Posterior vena cava (tissue), 2 donors: ENCODE results near the gene PIK3IP1. TPM values are rescaled to one million over a fixed set of nuclear protein-coding genes. Genes with fewer than 3 reads are reported as not detected.
A peak's percentile ranks its signal among the peaks of the same experiment; 100 is the strongest.

Experiments used
- DNase-seq: peaks from one replicate; pipeline ENCODE4 v3.0.0-alpha.2; 2020; ENCODE audit warnings: low spot score
- intact Hi-C, 2 donors: fragments of 100-400 bp; cut with DNase I; formaldehyde crosslinking; loops; one replicate each; pipeline versions ENCODE4 v1.14.1 to v1.14.2; 2022 to 2023
- long read RNA-seq, 2 donors: library from polyadenylated mRNA; unstranded; transcript quantifications; one replicate each; pipeline ENCODE4 v2.0.0, GENCODE V29; 2020 to 2021
- total RNA-seq, 2 donors: library from RNA; stranded (reverse); fragmentation: NEBNext Ultra II Directional; extraction: Animal tissue kit (Norgen Biotek cat#: 25700); gene quantifications; one replicate each; pipeline ENCODE4 v1.2.1, GENCODE V29; 2021
- donor health status: DM: yes; HTN: yes; CAD: no.
- donor health status: DM: yes; HTN: yes; CAD: no.

Gene PIK3IP1, protein sequence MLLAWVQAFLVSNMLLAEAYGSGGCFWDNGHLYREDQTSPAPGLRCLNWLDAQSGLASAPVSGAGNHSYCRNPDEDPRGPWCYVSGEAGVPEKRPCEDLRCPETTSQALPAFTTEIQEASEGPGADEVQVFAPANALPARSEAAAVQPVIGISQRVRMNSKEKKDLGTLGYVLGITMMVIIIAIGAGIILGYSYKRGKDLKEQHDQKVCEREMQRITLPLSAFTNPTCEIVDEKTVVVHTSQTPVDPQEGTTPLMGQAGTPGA
- total RNA-seq: 10 to 100 TPM; 12.8 to 18.8 TPM
- long read RNA-seq, donor 1, transcript PIK3IP1-201 (6 exons, 2,467 nt): major isoform, 6 of 13 reads
- long read RNA-seq, donor 1, partial matches to known transcripts: 0 of 13 reads
- long read RNA-seq, donor 1, other reads (novel, unspliced or antisense): 2 of 13 reads
- long read RNA-seq, donor 2, transcript PIK3IP1-201 (6 exons, 2,467 nt): major isoform, 27 of 37 reads
- long read RNA-seq, donor 2, partial matches to known transcripts: 7 of 37 reads
- long read RNA-seq, donor 2, other reads (novel, unspliced or antisense): 0 of 37 reads

DNA sequence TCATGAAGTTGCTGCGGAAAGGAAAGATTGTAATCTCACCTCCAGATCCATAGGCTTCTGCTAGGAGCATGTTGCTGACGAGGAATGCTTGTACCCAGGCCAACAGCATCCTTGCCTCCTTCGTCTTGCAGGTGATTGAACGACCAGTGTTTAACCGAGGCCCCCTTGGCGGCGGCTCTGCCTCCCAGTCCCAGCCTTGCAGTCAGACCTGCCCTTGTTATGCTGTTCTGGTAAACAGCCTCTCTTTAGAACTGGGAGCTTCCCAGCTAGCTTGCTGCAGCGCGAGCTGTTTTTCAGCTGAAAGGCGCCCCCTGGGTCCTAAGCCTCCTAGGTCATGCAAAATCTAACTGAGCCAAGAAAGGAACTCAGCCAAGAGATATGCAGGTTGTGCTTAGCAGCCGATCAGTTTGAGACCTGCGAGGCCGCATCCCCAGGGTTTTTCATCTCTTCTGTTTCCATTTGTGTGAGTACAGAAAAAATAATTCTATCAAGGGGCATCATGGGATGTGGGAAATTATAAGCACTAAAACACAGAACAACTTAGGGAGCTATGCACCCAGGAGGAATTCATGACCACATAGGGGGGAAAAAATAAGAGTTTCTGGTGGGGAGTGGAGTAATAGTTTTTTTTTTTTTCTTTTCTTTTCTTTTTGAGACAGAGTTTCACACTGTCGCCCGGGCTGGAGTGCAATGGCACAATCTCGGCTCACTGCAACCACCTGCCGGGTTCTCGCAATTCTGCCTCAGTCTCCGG, at the start of gene PIK3IP1:
Gene PIK3IP1, minus strand, starts transcription at position 253 of the 754 bp plus-strand sequence. Its CDS starts 144 bp downstream, at position 109.
- intact Hi-C loops: no loop called here
- peak; percentile 95 for DNase-seq

DNA sequence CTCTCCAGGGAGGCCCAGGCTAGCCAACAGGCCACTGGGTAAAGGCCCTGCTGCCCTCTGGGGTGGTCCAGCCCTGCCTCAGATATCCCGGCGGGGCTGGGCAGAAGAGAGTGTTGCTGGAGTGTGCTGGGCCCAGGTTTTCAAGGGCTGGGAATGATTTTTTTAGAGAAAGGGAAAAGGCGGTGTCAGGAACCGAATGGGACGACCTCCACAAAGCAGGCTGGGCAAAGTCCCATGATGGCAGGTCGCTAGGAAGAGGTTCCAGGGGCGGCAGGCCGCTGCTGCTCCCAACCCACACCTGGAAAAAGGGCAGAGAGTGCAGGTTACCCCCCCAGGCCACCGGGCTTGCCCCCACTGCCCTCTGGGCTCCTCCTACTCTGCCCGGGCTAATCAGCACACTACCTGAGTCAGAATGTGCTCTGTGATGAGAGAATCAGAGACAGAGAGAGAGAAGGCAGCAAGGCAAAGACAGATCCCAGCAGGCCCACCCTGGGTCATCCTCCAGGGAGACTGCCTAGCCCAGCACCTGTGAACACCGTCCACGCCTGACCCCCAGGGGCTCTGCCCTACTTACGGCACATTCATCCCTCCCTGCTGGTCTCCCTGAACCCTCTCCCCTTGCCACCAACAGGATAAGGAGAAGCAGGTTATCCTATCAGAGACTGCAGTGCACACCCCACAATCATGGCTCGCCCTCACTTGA, 49.2 kb upstream of the PIK3IP1 start:
- no peak for DNase-seq
- intact Hi-C loops: no loop called here

DNA sequence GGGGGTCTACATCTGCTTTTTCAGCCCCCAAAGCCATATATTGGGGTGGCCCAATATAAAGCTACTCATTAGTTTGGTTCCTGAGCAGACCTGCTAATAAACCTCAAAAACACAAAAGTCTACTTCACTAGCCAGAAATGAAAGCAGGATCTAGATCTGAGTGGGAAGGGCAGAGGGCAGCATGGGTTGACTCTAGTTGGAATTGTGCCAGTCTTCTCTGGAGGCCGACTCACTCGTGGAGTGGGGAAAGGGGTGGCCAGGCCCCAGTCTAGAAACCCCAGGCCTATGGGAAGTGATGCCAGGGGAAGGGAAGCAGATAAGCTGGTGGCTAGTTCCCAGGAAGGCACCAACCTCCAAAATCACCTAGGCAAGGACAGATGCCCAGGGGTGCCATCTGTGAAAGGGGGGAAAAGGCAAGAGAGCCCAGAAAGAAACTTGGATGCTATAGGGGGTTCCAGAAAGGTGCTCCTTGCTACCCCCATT, 48.5 kb upstream of the PIK3IP1 start:
- intact Hi-C loops: no loop called here
- DNase-seq: no peak

DNA sequence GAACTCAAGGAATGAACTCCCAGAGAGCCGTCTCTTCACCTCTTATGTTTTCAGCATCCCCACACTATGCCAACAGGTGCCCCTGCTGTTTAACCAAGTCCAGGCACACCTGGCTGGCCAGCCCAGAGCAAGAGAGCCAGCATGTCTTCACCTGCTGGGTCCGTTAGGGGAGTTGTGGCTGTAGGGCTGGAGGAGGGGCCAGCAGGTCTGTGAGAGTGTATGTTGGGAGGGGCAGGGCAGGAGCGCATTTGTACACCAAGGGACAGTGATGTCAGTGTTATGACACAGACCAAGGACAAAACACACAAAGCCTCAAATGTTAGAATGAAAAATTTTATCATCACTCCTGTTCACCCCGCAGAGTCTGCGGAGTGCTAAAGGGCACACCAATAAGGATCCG, 48.1 kb upstream of the PIK3IP1 start:
- intact Hi-C loops: no loop called here

DNA sequence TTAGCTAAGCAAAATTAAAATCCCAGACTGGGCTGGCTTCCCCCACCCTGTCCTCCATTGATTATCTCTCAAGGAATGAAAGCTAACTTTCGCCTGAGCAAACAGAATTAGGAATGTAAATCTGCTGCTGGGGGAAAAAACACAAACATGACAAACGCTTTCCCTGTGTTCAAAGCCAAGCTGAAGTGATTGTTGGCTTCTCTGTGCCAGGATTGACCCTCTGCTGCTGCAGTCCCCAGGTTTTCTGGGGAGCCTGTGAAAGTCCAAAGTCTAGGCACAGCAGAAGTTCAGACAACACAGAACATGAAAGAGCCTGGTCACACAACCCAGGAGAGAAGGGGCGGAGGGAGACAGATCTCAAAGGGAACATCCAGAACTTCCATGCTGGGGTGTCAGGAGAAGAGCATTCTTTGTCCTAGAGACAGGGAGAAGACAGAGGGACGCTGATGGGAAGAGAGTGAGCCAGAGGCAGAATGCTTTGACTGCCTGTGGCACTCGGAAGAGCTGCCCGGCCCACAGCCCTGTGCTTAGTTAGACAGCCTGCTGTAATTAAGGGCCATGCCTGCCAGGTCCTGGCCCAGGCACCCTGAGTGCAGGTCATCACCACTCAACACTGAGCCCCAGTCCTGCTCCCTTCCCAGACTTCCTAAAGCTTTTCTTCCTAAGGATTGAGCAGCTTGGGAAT, 47.0 kb upstream of the PIK3IP1 start:
- intact Hi-C loops: no loop called here
- no peak for DNase-seq

More for the DNA sequence above, 48.1 kb upstream of the PIK3IP1 start:
- no peak for DNase-seq

DNA sequence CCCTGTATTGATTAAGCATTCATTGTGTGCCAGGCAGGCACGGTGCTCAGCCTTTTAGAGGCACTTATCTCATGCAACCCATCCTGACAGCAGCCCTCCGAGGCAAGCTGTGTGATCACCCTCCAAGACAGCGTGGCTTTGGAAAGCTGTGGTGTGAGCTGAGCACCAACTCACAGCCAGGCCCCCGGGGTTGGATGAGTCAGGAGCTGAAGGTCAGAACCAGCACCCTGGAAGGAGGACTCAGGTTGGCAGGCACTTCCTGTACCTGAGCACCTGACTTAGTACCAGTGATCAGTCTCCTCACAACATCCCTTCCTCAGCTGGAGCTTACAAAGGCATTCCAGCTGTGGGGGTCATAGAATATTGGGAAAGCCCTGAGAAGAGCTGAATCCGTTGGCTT, 44.9 kb upstream of the PIK3IP1 start:
- intact Hi-C loops: no loop called here
- no peak for DNase-seq

DNA sequence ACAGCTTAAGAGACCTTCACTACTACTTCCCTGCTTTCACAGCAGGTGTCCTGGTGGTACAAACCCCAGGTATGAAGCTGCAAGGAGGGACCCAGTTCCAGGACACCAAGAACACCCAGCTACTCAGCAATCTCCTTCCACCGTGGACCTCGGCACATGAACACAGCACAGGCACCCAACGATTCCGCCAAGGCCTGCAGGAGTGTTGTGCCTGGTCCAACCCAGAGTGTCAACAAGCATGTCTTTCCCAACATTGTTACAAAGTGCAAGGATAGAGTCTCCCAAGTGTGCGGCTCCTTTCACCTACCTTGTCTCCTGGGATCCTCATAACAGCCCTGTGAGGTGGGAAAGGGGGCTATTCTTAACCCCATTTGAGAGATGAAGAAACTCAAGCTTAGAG, 42.0 kb upstream of the PIK3IP1 start:
- DNase-seq: no peak
- intact Hi-C loops: no loop called here

DNA sequence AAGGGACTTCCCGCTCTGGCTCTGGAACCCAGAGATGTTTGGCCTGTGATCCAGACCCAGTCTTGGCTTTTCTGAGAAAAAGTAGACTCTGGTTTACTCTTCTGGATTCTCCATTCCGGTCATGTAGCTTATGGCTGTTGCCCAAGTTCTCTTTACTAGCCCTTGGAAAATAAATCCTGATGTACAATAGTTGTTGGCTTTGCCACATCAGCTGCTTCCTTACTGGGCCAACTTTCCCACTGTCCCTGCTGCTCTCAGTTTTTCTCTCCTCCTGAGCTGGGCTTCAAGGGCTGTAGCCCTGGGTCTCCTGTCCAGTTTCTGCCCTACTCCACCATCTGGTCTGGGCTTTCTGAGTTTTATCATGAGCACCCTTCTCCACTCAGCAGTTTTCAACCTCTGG, 41.4 kb upstream of the PIK3IP1 start:
- intact Hi-C loops: no loop called here
- DNase-seq: peak; percentile 53

DNA sequence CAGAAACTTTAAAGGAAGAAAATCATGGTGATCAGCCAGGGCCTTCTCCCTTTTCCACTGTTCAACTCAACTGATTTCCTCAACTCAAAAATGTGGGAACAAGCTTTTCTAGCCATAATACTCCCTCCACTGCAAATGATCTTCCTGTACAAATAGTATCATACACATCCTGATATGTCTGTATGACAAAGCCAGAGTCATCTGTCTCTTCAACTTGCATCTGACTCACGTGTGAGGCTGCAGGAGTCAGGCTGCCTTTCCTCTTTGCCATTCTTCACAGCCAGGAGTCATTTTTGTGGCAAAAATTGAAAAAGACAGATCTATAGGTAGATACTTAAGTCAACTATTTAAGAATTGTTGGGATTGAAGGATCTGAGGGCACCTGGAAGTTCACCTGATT, 40.6 kb upstream of the PIK3IP1 start:
- intact Hi-C loops: no loop called here
- DNase-seq: no peak

DNA sequence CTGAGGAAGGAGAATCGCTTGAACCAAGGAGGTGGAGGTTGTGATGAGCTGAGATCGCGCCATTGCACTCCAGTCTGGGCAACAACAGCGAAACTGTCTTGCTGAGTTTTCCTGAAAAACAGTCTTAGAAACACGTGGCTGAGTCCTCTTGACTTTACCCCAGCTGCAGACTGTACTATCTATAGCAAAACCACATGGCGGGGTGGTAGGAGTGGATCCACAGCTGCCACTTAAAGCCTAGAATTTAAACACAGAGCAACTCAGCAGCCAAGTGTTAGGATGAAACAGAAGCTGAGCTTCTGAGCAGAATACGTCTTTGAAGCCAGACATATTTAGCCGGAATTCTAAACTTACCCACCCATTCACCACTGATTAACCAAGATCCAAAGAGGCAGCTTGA, 39.7 kb upstream of the PIK3IP1 start:
- no peak for DNase-seq
- intact Hi-C loops: no loop called here

DNA sequence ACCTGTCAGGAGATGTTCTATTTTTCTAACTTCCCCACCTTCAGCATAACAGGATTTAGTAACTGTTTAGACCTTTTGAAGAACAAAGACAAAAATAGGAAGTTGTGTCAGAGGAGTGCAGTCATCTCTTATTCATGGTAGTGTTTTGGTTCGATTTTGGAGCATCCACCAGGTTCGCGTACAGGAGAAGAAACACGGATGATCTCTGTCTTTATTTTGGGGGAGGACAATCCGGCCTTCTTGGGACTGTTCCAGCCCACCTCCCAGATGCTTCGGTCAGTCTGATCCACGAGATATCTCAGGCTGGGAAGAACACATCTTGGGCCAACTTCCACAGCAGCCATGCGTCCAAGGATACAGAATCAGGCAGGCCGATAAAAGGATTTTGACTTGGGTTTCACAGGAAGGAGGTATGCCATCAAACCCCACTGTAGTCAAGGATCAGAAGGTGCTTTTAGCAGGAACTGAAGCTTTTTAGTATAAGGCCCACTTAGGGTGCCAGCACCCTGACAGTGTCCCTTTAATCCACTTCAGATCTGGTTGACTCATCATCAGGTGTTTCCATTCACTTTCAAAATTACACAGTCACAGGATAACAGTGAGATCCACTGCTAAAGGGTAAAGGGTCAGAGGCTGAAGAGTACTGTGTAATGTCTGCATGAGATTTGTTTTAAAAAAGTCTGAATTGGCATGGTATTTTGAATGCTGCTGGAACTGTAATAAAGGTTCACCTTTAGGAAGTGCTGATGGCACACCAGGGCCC, 37.3 kb upstream of the PIK3IP1 start:
- intact Hi-C loops: no loop called here
- peak; percentile 31 for DNase-seq

DNA sequence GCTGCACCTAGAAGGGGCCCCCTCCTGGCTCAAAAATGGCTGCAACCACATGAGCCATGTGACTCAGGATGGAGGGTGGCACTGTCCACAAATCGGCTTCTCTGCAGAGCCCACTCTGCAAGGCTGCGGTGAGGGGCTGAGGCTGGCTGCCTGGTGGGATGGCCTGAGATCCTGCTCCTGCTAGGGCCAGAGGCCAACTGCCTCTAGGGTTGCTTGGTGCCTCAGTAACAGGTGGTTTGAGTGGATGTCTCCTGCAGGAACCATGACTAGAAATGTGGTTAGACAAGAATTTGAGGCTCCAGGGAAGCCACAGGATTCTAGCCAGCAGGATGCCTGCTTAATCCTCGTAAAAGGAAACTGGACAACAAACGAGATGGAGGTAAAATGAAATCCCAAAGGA, 36.7 kb upstream of the PIK3IP1 start:
- peak; percentile 76 for DNase-seq
- intact Hi-C loops: no loop called here

DNA sequence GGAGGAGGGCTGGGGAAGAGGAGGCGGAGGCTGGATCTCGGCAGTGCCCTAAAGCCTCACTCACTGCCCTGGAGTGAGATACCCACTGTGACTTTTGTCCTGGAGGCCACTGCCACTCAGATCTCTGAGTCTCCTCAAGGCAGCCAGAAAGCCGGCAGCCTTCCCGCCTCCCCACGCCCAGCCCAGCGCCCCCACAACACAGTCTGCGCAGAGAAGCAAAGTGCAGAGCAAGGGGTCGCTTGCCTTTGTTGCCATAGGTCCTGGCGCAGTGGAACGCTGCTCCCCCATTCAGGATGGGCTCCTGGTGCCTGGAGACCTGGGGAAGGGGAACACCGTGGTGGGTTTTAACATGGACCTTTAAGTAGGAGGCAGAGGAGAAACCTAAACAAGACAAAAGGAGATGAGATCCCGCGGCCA, 36.3 kb upstream of the PIK3IP1 start:
- DNase-seq: peak; percentile 57
- intact Hi-C loops: no loop called here

DNA sequence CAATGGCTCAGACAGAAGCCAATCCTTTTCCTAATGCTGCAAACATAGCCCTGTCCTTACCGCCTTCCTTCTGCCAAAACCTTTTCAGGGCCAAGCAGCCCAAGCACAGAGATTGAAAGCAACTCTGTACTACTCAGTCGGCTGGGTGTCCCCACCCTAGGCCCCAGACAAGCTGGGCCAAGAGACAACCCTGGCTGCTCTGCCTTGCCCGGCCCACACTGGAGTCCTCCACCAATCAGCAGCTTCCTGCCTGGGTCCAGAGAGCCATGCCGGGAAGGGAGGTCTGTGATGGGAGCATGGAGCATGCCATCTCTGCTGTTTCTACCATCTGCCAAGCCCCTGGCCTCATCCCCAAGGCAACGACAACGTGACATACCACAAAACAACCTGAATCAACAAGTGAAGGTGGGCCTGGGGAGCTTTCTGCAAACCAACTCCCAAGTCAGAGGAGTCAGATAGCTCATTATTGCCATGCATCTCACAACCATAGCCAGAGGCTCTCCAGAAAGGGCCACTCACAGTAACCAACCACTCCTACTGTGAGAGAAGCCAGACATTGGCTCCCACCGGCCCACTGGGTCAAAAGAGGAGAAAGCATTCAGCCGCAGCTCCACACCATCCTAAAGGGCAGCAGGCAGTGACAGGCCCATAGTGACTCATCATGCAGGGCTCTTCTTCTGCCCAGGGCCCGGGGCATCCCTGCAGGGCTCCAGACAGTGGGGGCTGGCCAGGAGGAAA, 35.7 kb upstream of the PIK3IP1 start:
- peak; percentile 83 for DNase-seq
- intact Hi-C loops: no loop called here

DNA sequence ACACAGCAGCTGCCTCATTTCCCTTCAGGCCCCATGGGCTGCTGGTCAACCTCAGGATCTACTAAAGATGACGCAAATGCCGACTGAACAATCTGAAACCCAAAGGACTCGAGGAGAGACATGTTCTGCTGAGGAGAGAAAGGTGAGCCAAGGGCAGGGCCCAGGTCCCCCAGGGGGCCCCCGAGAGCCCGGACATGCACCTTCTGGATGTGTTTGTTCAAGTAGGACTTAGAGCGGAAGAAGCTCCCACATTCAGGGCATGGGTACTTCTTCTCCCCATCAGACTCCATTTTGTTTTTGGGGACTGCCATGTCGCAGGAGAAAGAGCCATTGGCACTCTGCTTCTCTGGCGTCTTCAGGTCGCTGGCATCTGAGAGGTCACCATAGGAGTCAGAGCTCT, 34.6 kb upstream of the PIK3IP1 start:
- intact Hi-C loops: no loop called here
- no peak for DNase-seq

DNA sequence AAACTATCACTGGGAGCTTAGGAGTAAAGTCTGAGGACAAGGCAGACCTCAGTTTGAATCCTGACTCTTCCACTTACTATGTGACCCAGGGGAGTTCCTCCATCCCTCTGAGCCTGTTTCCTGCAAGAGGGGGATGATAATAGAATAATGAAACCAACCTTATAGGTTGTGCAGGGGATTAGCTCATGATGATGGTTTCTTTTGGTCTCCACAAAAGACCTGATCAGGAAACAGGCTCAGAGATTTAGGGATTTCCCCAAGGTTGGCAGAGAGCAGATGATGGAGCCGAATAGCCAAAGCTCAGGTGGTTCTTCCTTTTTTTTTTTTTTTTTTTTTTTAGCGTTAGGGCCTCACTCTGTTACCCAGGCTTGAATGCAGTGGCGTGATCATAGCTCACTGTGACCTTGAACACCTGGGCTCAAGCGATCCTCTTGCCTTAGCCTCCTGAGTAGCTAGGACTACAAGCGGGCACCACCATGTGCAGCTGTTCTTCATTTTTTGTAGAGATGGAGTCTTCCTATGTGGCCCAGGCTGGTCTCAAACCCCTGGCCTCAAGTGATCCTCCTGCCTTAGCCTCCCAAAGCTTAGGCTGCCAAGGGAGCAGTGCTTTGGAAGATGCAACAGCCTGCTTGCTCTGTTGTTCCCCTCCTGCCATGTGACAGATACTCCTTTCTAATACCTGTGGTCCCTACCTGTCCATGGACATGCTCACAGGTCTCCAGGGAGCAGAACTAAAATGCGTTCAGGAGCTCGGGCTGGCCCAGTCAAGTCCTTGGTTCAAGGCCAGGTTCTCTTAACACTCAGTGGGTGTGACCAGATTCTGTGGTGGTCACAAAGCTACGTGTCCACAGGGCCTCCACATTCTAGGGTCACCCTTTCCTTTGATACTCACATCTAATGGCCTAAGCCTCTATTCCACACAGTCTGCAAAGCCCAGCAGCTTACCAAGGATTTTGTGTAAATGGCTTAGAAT, 31.6 kb upstream of the PIK3IP1 start:
- intact Hi-C loops: no loop called here

DNA sequence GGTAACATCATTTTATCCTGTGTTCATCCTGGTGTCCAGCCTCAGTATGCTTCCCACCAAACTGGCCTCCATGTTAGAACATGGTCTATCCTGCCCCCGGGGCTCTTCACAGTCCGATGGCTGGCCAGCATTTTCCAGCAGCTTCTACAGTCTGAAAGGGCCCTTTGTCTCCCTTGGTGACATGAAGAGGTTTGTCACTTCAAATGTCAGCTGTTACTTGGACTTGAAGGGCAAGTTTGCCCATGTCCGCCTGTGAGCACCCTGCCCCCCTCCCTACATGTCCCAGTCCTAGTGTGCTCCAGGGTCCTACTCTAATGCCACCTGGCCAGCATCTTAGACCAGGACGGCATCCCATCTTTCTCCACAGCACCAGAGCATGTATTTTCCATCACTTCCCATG, 29.1 kb upstream of the PIK3IP1 start:
- intact Hi-C loops: no loop called here
- DNase-seq: no peak

More for the DNA sequence above, 31.6 kb upstream of the PIK3IP1 start:
- no peak for DNase-seq
